Caco-2 (cell line): ENCODE data around the gene LRRN4. TPM values are rescaled to one million over a fixed set of nuclear protein-coding genes. Genes with fewer than 3 reads are reported as not detected.

Experiments used
- BruUV-seq: library from RNA; stranded (reverse); fragments of 400-500 nt; replicated peaks from 2 replicates; lab custom pipeline; 2021; lab: Mats Ljungman, UMichigan
- CTCF ChIA-PET: fragments of 300-600 bp; sonication (Branson Sonifier 250); formaldehyde crosslinking; loops from one replicate; lab custom pipeline; 2022; ENCODE audit warnings: antibody characterized with exemption; lab: Charles Lee
- POLR2A ChIA-PET: fragments of 300-600 bp; sonication (Branson Sonifier 250); formaldehyde crosslinking; loops from one replicate; lab custom pipeline; 2022; ENCODE audit warnings: antibody characterized with exemption; lab: Charles Lee
- DNase-seq, 2 experiments: peaks; one replicate each; pipeline versions ENCODE4 v3.0.0 to v3.0.0-alpha.2; 2020 to 2022
- H3K27me3 ChIP-seq: replicated peaks from 2 replicates; pipeline ENCODE4 v1.6.0; 2011; ENCODE audit warnings: low read length; ENCODE audit not compliant: control insufficient read depth, insufficient read depth
- H3K36me3 ChIP-seq: 2 replicates; pipeline ENCODE4 v1.5.1; 2011; ENCODE audit warnings: low read length; ENCODE audit not compliant: control insufficient read depth, insufficient read depth
- H3K4me1 ChIP-seq: fragments of 250-450 bp; sonication (Bioruptor Pico); 2 replicates; pipeline ENCODE4 v1.5.1; 2020; ENCODE audit warnings: mild to moderate bottlenecking
- H3K4me3 ChIP-seq: 2 replicates; pipeline ENCODE4 v1.5.1; 2011; ENCODE audit warnings: low read depth, mild to moderate bottlenecking, control low read depth, low read length
- H3K9me3 ChIP-seq: fragments of 250-450 bp; sonication (Bioruptor Pico); 2 replicates; pipeline ENCODE4 v1.5.1; 2020; ENCODE audit warnings: mild to moderate bottlenecking, moderate library complexity
- H3K27ac Mint-ChIP-seq: one replicate; pipeline ENCODE4 v1.8.0; 2022; ENCODE audit warnings: mixed read lengths; ENCODE audit not compliant: unreplicated experiment
- H3K27me3 Mint-ChIP-seq: one replicate; pipeline ENCODE4 v1.8.0; 2022; ENCODE audit warnings: mixed read lengths; ENCODE audit not compliant: insufficient read depth, unreplicated experiment
- H3K36me3 Mint-ChIP-seq: one replicate; pipeline ENCODE4 v1.8.0; 2022; ENCODE audit warnings: mild to moderate bottlenecking, mixed read lengths; ENCODE audit not compliant: insufficient read depth, unreplicated experiment
- H3K4me1 Mint-ChIP-seq: one replicate; pipeline ENCODE4 v1.8.0; 2022; ENCODE audit warnings: low read depth, mixed read lengths; ENCODE audit not compliant: unreplicated experiment
- H3K4me3 Mint-ChIP-seq: one replicate; pipeline ENCODE4 v1.8.0; 2022; ENCODE audit warnings: mild to moderate bottlenecking, moderate library complexity, mixed read lengths; ENCODE audit not compliant: unreplicated experiment
- H3K9me3 Mint-ChIP-seq: one replicate; pipeline ENCODE4 v1.8.0; 2022; ENCODE audit warnings: mixed read lengths; ENCODE audit not compliant: unreplicated experiment
- CTCF ChIP-seq, 2 experiments: fragments of 200-600 bp in 1 of 2; IDR thresholded peaks; 1 replicate in 1 of 2; 2 replicates in 1 of 2; pipeline versions ENCODE4 v1.5.1 to v1.8.0; 2011 to 2022; ENCODE audit warnings: antibody characterized with exemption in 1 of 2, control low read depth in 1 of 2, inconsistent platforms in 1 of 2, low read depth in 1 of 2, low read length in 1 of 2, mild to moderate bottlenecking in 1 of 2, moderate library complexity in 1 of 2; ENCODE audit not compliant: insufficient read depth in 1 of 2, severe bottlenecking in 1 of 2, unreplicated experiment in 1 of 2
- intact Hi-C: fragments of 100-400 bp; cut with micrococcal nuclease; formaldehyde crosslinking; loops from one replicate; pipeline ENCODE4 v1.10.0; 2022; ENCODE audit not compliant: unreplicated experiment
- total RNA-seq: library from RNA; stranded (reverse); gene quantifications from 2 replicates; pipeline ENCODE4 v1.2.3, GENCODE V29; 2022

Gene LRRN4
- total RNA-seq, 1 experiment from 2014 or later: 17.9 TPM

- no TSS peak for BruUV-seq
- no peaks in the 10 kb centered on the region for H3K36me3 ChIP-seq
- H3K27me3 ChIP-seq: no peaks in the 10 kb centered on the region; the same call in 1 of the 2 replicates
- no peak for DNase-seq
- no peak overlapping the region for H3K27ac Mint-ChIP-seq
- intact Hi-C loops: no loop called here
- no peak overlapping the region for H3K4me3 ChIP-seq
- H3K9me3 Mint-ChIP-seq: no peaks in the 10 kb centered on the region
- no peaks in the 10 kb centered on the region for H3K9me3 ChIP-seq
- TF ChIP-seq CTCF (IDR thresholded peaks at IDR 0.05; ENCODE audit: insufficient read depth in 1 of 2, low read depth in 1 of 2, low read length in 1 of 2, severe bottlenecking in 1 of 2, unreplicated experiment in 1 of 2): no peak
- H3K27me3 Mint-ChIP-seq: no peaks in the 10 kb centered on the region
- H3K4me1 Mint-ChIP-seq: no peaks in the 10 kb centered on the region
- POLR2A ChIA-PET: no interaction called here
- H3K4me1 ChIP-seq: no peaks in the 10 kb centered on the region
- CTCF ChIA-PET: no interaction called here
- peaks cover 43% of the 10 kb centered on the region for H3K36me3 Mint-ChIP-seq
- no peak overlapping the region for H3K4me3 Mint-ChIP-seq
Measured at GRCh38 chr20:6100246-6100645, 46.4 kb upstream of the LRRN4 start.

GRCh38 chr20:6099819-6100218 is 46.0 kb upstream of the LRRN4 start:
- Histone ChIP-seq H3K36me3 (no peaks in the 10 kb centered on the region), H3K27me3 (no peaks in the 10 kb centered on the region; the same call in 1 of the 2 replicates), H3K4me1 (no peaks in the 10 kb centered on the region), H3K4me3 (no peak overlapping the region), H3K9me3 (no peaks in the 10 kb centered on the region)
- Mint-ChIP-seq H3K27ac (no peak overlapping the region), H3K4me3 (no peak overlapping the region), H3K27me3 (no peaks in the 10 kb centered on the region), H3K9me3 (no peaks in the 10 kb centered on the region), H3K36me3 (peaks cover 41% of the 10 kb centered on the region), H3K4me1 (no peaks in the 10 kb centered on the region)
- POLR2A ChIA-PET: no interaction called here
- no TSS peak for BruUV-seq
- DNase-seq: no peak
- CTCF ChIA-PET: no interaction called here
- no peak for TF ChIP-seq CTCF (IDR thresholded peaks at IDR 0.05; ENCODE audit: insufficient read depth in 1 of 2, low read depth in 1 of 2, low read length in 1 of 2, severe bottlenecking in 1 of 2, unreplicated experiment in 1 of 2)
- intact Hi-C loops: no loop called here

- no peaks in the 10 kb centered on the region for H3K27me3 Mint-ChIP-seq
- DNase-seq: no peak
- intact Hi-C loops: no loop called here
- no TSS peak for BruUV-seq
- H3K4me1 Mint-ChIP-seq: no peaks in the 10 kb centered on the region
- Histone ChIP-seq H3K4me1 (no peaks in the 10 kb centered on the region), H3K36me3 (no peaks in the 10 kb centered on the region), H3K27me3 (no peaks in the 10 kb centered on the region), H3K9me3 (no peaks in the 10 kb centered on the region), H3K4me3 (no peak overlapping the region)
- H3K9me3 Mint-ChIP-seq: no peaks in the 10 kb centered on the region
- no peak overlapping the region for H3K4me3 Mint-ChIP-seq
- POLR2A ChIA-PET: no interaction called here
- no peak overlapping the region for H3K27ac Mint-ChIP-seq
- H3K36me3 Mint-ChIP-seq: peaks cover 32% of the 10 kb centered on the region
- TF ChIP-seq CTCF (IDR thresholded peaks at IDR 0.05; ENCODE audit: insufficient read depth in 1 of 2, low read depth in 1 of 2, low read length in 1 of 2, severe bottlenecking in 1 of 2, unreplicated experiment in 1 of 2): no peak
- CTCF ChIA-PET: no interaction called here
Measured at GRCh38 chr20:6095409-6095808, 41.5 kb upstream of the LRRN4 start.
